HepG2 (cell line): ENCODE results near the gene PDZD7. TPM values are rescaled to one million over a fixed set of nuclear protein-coding genes. Genes with fewer than 3 reads are reported as not detected.
A peak's percentile ranks its signal among the peaks of the same experiment; 100 is the strongest.

ENCODE experiments used
- ATAC-seq: fragments of 200-7000 bp; cut with Tn5 transposase; 3 replicates; pipeline ENCODE4 v1.9.1; 2020; ENCODE audit warnings: mild to moderate bottlenecking, moderate library complexity
- BruUV-seq: library from RNA; stranded (reverse); fragments of 400-500 nt; replicated peaks from 2 replicates; lab custom pipeline; 2021; lab: Mats Ljungman, UMichigan
- CTCF ChIA-PET: fragments of 300-600 bp; formaldehyde crosslinking; extraction: SDS; loops from one replicate; lab custom pipeline; 2021; ENCODE audit warnings: low total read pairs, inconsistent platforms, low intra/inter-chr PET ratio; lab: Yijun Ruan, JAX
- POLR2A ChIA-PET: fragments of 350-600 bp; sonication (Branson Sonifier 250); formaldehyde crosslinking; loops from one replicate; lab custom pipeline; 2020; ENCODE audit warnings: antibody characterized with exemption, inconsistent platforms; lab: Yijun Ruan, JAX
- DNase-seq: peaks from one replicate; pipeline ENCODE4 v3.0.0-alpha.2; 2015; ENCODE audit warnings: low spot score
- FAIRE-seq: peaks from 3 replicates; lab custom pipeline; 2011; peaks lifted over from hg19 to GRCh38; lab: Jason Lieb, UNC
- H2AFZ ChIP-seq: one replicate; pipeline ENCODE4 v1.6.1; 2011; ENCODE audit warnings: low read length, inconsistent platforms
- H3K27ac ChIP-seq: fragments of 300-600 bp; 3 replicates; pipeline ENCODE4 v1.8.0; 2011; ENCODE audit warnings: mixed run types, mild to moderate bottlenecking, mixed read lengths, low read length, inconsistent platforms; ENCODE audit not compliant: insufficient read depth; ENCODE audit errors: extremely low read length
- H3K27me3 ChIP-seq, 2 experiments: fragments of 200-600 bp in 1 of 2; 2 replicates in 1 of 2; 3 replicates in 1 of 2; pipeline versions ENCODE4 v1.6.0 to v1.8.0; 2011; ENCODE audit warnings: low read length in 2 of 2, mild to moderate bottlenecking in 2 of 2, moderate library complexity in 2 of 2, inconsistent platforms in 1 of 2; ENCODE audit not compliant: insufficient read depth in 2 of 2, control insufficient read depth in 1 of 2
- H3K36me3 ChIP-seq, 2 experiments: fragments of 200-600 bp in 1 of 2; replicated peaks in 1 of 2; 2 replicates in 1 of 2; 3 replicates in 1 of 2; pipeline versions ENCODE4 v1.5.1 to v1.8.0; 2011; ENCODE audit warnings: low read length in 2 of 2, inconsistent platforms in 1 of 2; ENCODE audit not compliant: insufficient read depth in 2 of 2, control insufficient read depth in 1 of 2
- H3K4me1 ChIP-seq: 2 replicates; pipeline ENCODE4 v1.5.1; 2012; ENCODE audit warnings: low read length, inconsistent platforms; ENCODE audit not compliant: insufficient read depth
- H3K4me2 ChIP-seq: 2 replicates; pipeline ENCODE4 v1.6.0; 2011; ENCODE audit warnings: low read depth, low read length, inconsistent platforms
- H3K4me3 ChIP-seq, 3 experiments: fragments of 200-600 bp in 1 of 3; sonication (generic), shearing (Covaris generic) in 1 of 3; replicated peaks in 1 of 3; 2 replicates each; pipeline ENCODE4 v1.5.1; 2011 to 2016; ENCODE audit warnings: low read length in 3 of 3, inconsistent platforms in 2 of 3, low read depth in 2 of 3, mild to moderate bottlenecking in 2 of 3, control low read depth in 1 of 3, mixed read lengths in 1 of 3; ENCODE audit not compliant: insufficient read depth in 1 of 3
- H3K79me2 ChIP-seq: one replicate; pipeline ENCODE4 v1.6.1; 2011; ENCODE audit warnings: low read length, inconsistent platforms; ENCODE audit not compliant: insufficient read depth
- H3K9ac ChIP-seq: 2 replicates; pipeline ENCODE4 v1.6.0; 2011; ENCODE audit warnings: mild to moderate bottlenecking, low read depth, low read length, inconsistent platforms; ENCODE audit not compliant: insufficient read depth
- H3K9me3 ChIP-seq: 2 replicates; pipeline ENCODE4 v1.5.1; 2012; ENCODE audit warnings: mild to moderate bottlenecking, low read length
- H4K20me1 ChIP-seq: 2 replicates; pipeline ENCODE4 v1.6.0; 2011; ENCODE audit warnings: inconsistent platforms, mild to moderate bottlenecking, low read length, moderate library complexity; ENCODE audit not compliant: insufficient read depth
- ARNT2 ChIP-seq: sonication (generic); formaldehyde crosslinking; IDR thresholded peaks from 2 replicates; pipeline ENCODE4 v1.8.0; 2022; ENCODE audit warnings: mild to moderate bottlenecking, low read depth, missing genetic modification reagents, moderate library complexity
- ATF6 ChIP-seq: sonication (generic); formaldehyde crosslinking; conservative IDR thresholded peaks from 2 replicates; pipeline ENCODE4 v1.4.0; 2020; ENCODE audit warnings: missing genetic modification reagents
- BRCA1 ChIP-seq: sonication (generic); formaldehyde crosslinking; IDR thresholded peaks from 2 replicates; pipeline ENCODE4 v1.4.0; 2020; ENCODE audit warnings: missing genetic modification reagents
- HDAC1 ChIP-seq: sonication (generic); formaldehyde crosslinking; IDR thresholded peaks from 2 replicates; pipeline ENCODE4 v1.5.1; 2020; ENCODE audit warnings: mild to moderate bottlenecking, missing genetic modification reagents
- NFIC ChIP-seq: IDR thresholded peaks from 2 replicates; pipeline ENCODE4 v1.6.1; 2012; ENCODE audit warnings: mild to moderate bottlenecking, low read length, inconsistent platforms
- PAWR ChIP-seq: sonication (generic); formaldehyde crosslinking; IDR thresholded peaks from 2 replicates; pipeline ENCODE4 v1.4.0; 2020; ENCODE audit warnings: missing genetic modification reagents, mild to moderate bottlenecking, borderline replicate concordance
- RARA ChIP-seq: IDR thresholded peaks from 2 replicates; pipeline ENCODE4 v1.6.1; 2016; ENCODE audit warnings: missing genetic modification reagents, missing compliant biosample characterization
- RBFOX2 ChIP-seq: fragments of 200-400 bp; formaldehyde crosslinking; IDR thresholded peaks from 2 replicates; pipeline ENCODE4 v1.6.1; 2017; ENCODE audit warnings: low read depth, mild to moderate bottlenecking, low read length
- SIX4 ChIP-seq: sonication (generic); formaldehyde crosslinking; IDR thresholded peaks from 2 replicates; pipeline ENCODE4 v1.4.0; 2020; ENCODE audit warnings: missing genetic modification reagents
- TFAP4 ChIP-seq: sonication (generic); IDR thresholded peaks from 2 replicates; pipeline ENCODE4 v1.6.1; 2016; ENCODE audit warnings: low read depth, borderline replicate concordance
- TGIF2 ChIP-seq: IDR thresholded peaks from 2 replicates; pipeline ENCODE4 v1.6.1; 2016; ENCODE audit warnings: control low read depth, missing compliant biosample characterization
- TMF1 ChIP-seq: sonication (generic); formaldehyde crosslinking; IDR thresholded peaks from 2 replicates; pipeline ENCODE4 v1.8.1; 2022; ENCODE audit warnings: low read depth, missing genetic modification reagents
- USF2 ChIP-seq, 2 experiments: sonication (generic) in 1 of 2; formaldehyde crosslinking in 1 of 2; IDR thresholded peaks; 2 replicates each; pipeline versions ENCODE4 v1.5.1 to v1.6.1; 2011 to 2020; ENCODE audit warnings: borderline replicate concordance in 1 of 2, low read depth in 1 of 2, low read length in 1 of 2, mild to moderate bottlenecking in 1 of 2, missing genetic modification reagents in 1 of 2, moderate library complexity in 1 of 2
- ZFP90 ChIP-seq: sonication (generic); formaldehyde crosslinking; IDR thresholded peaks from 2 replicates; pipeline ENCODE4 v1.8.0; 2022; ENCODE audit warnings: missing genetic modification reagents, mild to moderate bottlenecking, inconsistent platforms, borderline replicate concordance
- ZMYM2 ChIP-seq: sonication (generic); formaldehyde crosslinking; IDR thresholded peaks from 2 replicates; pipeline ENCODE4 v1.8.0; 2022; ENCODE audit warnings: mild to moderate bottlenecking, missing genetic modification reagents
- ZNF317 ChIP-seq: sonication (generic); formaldehyde crosslinking; IDR thresholded peaks from 2 replicates; pipeline ENCODE4 v1.5.0; 2020; ENCODE audit warnings: mild to moderate bottlenecking, missing genetic modification reagents
- ZNF552 ChIP-seq: sonication (generic); formaldehyde crosslinking; IDR thresholded peaks from 2 replicates; pipeline ENCODE4 v1.9.0; 2022; ENCODE audit warnings: missing genetic modification reagents, mild to moderate bottlenecking, borderline replicate concordance
- WGBS: methylation state at CpG from one replicate; pipeline ENCODE4 v1.1.6; 2017; ENCODE audit warnings: low lambda C conversion rate; 5-methylcytosine and 5-hydroxymethylcytosine counted together
- in situ Hi-C: cut with HindIII; loops from 2 replicates; pipeline ENCODE4 v1.10.0; 2017; ENCODE audit warnings: low pct_unique_long_range_greater_than_20kb; ENCODE audit not compliant: extremely low pct_ligation_motif_present
- intact Hi-C: fragments of 100-400 bp; cut with micrococcal nuclease; formaldehyde crosslinking; loops from one replicate; pipeline ENCODE4 v1.10.0; 2022; ENCODE audit not compliant: unreplicated experiment
- polyA plus RNA-seq, 8 experiments: library from polyadenylated mRNA; depleted of rRNA in 3 of 8; stranded (reverse) in 7 of 8; unstranded in 1 of 8; fragments of >200 nt; fragmentation: Illumina TruSeq in 4 of 8; extraction: Trizol in 4 of 8; gene quantifications; 2 replicates each; pipeline versions ENCODE4 v1.2.1 to v1.2.3, GENCODE V29; 2011 to 2016; ENCODE audit warnings: low read depth in 4 of 8, missing spikeins in 1 of 8, mixed read lengths in 1 of 8; ENCODE audit not compliant: insufficient read depth in 1 of 8
- total RNA-seq, 5 experiments: library from RNA; depleted of rRNA; stranded (reverse); fragments of >200 nt; fragmentation: Illumina TruSeq; extraction: Trizol; gene quantifications; 2 replicates each; pipeline ENCODE4 v1.2.3, GENCODE V29; 2016; ENCODE audit warnings: low read depth in 1 of 5

Gene PDZD7
- total and polyA plus RNA-seq, 2 of the 13 experiments (the other 11 are each of a cell fraction or from before 2014, with no cell fraction given): 0.58 to 0.73 TPM

- POLR2A ChIA-PET: interaction anchor here (0.5 to 23.0 kb wide), 13 partner anchors 11 to 324 kb away, joined by 3 to 277 read pairs (median 7); partner anchors contain the start of genes KAZALD1, MRPL43, PDZD7 and SEMA4G
- no peak for FAIRE-seq
- TF ChIP-seq RARA (CRISPR knock-in tag) (peak; percentile 38; the same call in 1 of the 2 replicates), PAWR (no peak), ZFP90 (CRISPR knock-in tag) (peak; percentile 44; the same call in 1 of the 2 replicates), HDAC1 (CRISPR knock-in tag) (peak; percentile 28; the same call in 1 of the 2 replicates), TGIF2 (CRISPR knock-in tag) (no peak; the same call in 1 of the 2 replicates), SIX4 (CRISPR knock-in tag) (no peak), RBFOX2 (no peak), ZNF552 (CRISPR knock-in tag) (no peak), TMF1 (CRISPR knock-in tag) (no peak), BRCA1 (CRISPR knock-in tag) (0 out of 2 replicates have a peak, but pooled peaks have one; percentile 53), TFAP4 (peak; percentile 85), NFIC (peak; percentile 48; the same call in 1 of the 2 replicates), ZNF317 (CRISPR knock-in tag) (peak; percentile 39; the same call in 1 of the 2 replicates), USF2 (IDR thresholded peaks at IDR 0.05; ENCODE audit: low read depth, low read length) (0 out of 2 replicates have a peak, but pooled peaks have one; percentile 17), USF2 (CRISPR knock-in tag; IDR thresholded peaks at IDR 0.05; ENCODE audit: borderline replicate concordance) (no peak), ARNT2 (CRISPR knock-in tag) (no peak; the same call in 1 of the 2 replicates), ATF6 (CRISPR knock-in tag) (no peak), ZMYM2 (CRISPR knock-in tag) (no peak)
Measured at GRCh38 chr10:100998183-100998990, 32.5 kb downstream of the PDZD7 start.

More at GRCh38 chr10:100998183-100998990, 32.5 kb downstream of the PDZD7 start:
- Histone ChIP-seq H3K4me2 (peak overlapping the region; percentile 98), H3K27ac (peak overlapping the region; percentile 89), H4K20me1 (no peaks in the 10 kb centered on the region; the same call in 1 of the 2 replicates), H3K9me3 (no peaks in the 10 kb centered on the region), H3K4me3 (peak overlapping the region; percentile 71 to 99 (median 91)), H3K27me3 (no peaks in the 10 kb centered on the region; a peak in 1 of 5 replicates), H3K36me3 (peaks cover 10 to 16% of the 10 kb centered on the region in 2 experiments), H2AFZ (no peak overlapping the region), H3K9ac (peak overlapping the region; percentile 95), H3K4me1 (peaks cover 32% of the 10 kb centered on the region), H3K79me2 (peaks cover 31% of the 10 kb centered on the region)
- peak; percentile 78 for DNase-seq
- in situ Hi-C loops: no loop called here
- intact Hi-C loops: loop anchor here (1.0 kb wide), 1 partner anchor 14 kb away; no protein-coding TSS in a partner anchor
- CTCF ChIA-PET: interaction anchor here (0.8 to 8.5 kb wide), 3 partner anchors 14 to 29 kb away, joined by 4 to 240 read pairs (median 4); partner anchors contain the start of gene SEMA4G
- no TSS peak for BruUV-seq
- peak; percentile 37 for ATAC-seq
- 1% methylated on average over 24 of the region's 25 CpGs for WGBS
